T-helper 17 cell (primary cell): ENCODE results near the gene TENM4. TPM values are rescaled to one million over a fixed set of nuclear protein-coding genes. Genes with fewer than 3 reads are reported as not detected.

Experiments
- ATAC-seq: fragments of 150-1000 bp; cut with Tn5 transposase; 2 replicates; pipeline ENCODE4 v1.10.0; 2021; ENCODE audit warnings: mild to moderate bottlenecking, moderate library complexity
- DNase-seq, 3 donors: peaks; one replicate each; pipeline versions ENCODE4 v3.0.0 to v3.0.0-alpha.2; 2020 to 2021
- H3K9me3 ChIP-seq: one replicate; pipeline ENCODE4 v1.7.0; 2013; ENCODE audit warnings: low read length, mild to moderate bottlenecking; ENCODE audit not compliant: control insufficient read depth, poor library complexity, severe bottlenecking
- H3K27ac Mint-ChIP-seq: one replicate; pipeline ENCODE4 v1.8.0; 2022; ENCODE audit warnings: mild to moderate bottlenecking, moderate library complexity, mixed read lengths
- H3K27me3 Mint-ChIP-seq: one replicate; pipeline ENCODE4 v1.8.0; 2022; ENCODE audit warnings: mixed read lengths
- H3K36me3 Mint-ChIP-seq: one replicate; pipeline ENCODE4 v1.8.0; 2022; ENCODE audit warnings: low read depth, mixed read lengths
- H3K4me1 Mint-ChIP-seq: one replicate; pipeline ENCODE4 v1.8.0; 2022; ENCODE audit warnings: mild to moderate bottlenecking, mixed read lengths
- H3K4me3 Mint-ChIP-seq: one replicate; pipeline ENCODE4 v1.8.0; 2022; ENCODE audit warnings: mild to moderate bottlenecking, moderate library complexity, mixed read lengths
- total RNA-seq, 4 donors: library from RNA in 2 of 4; stranded (reverse) in 2 of 4; gene quantifications; one replicate each; pipeline ENCODE4 v1.2.3 and lab custom pipeline; 2022 to 2026

The TENM4 gene
- total RNA-seq, 2 donors from 2014 or later, result 0.31 to 0.97 TPM

DNA sequence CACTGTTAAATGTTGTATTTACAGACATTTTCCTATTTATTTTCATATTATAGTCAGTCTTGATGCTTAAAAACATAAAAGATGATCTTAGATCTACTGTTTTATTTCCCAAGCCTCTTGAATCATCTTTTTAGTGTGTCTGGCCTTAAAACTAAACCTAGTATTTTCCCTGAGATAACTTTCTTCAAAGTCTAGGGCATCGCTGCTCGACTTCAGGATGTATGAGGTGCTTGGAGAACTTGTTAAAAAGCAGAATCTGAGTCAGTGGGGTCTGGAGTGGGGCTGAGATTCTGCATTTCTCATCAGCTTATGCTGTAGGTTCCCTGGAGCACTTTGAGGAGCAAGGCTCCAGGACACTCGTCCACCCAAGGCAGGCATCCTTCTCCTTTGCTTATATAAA, 404.9 kb downstream of the TENM4 start:
- no peak for DNase-seq
- ATAC-seq, result no peak
- H3K36me3 Mint-ChIP-seq, result no peaks in the 10 kb centered on the region

DNA sequence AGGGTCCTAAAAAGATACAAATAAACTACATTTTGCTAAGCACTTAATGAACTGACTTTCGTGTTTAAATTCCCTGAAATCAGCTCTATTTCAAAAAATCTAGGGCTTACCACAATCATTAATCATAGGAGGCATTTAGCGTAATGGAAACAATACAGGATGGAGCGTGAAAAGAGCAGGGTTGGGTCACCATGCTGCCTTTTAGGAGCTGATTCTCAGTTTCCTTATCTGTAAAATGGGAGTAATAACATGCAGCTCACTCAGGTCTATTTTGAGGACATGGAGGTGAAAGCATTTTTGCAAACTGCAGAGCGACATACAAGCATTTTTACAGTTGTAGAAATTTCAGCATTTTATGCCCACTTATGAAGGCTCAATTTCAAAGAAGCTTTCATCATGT, 407.0 kb downstream of the TENM4 start:
- ATAC-seq (no peak), DNase-seq (no peak)
- no peak overlapping the region for H3K27ac Mint-ChIP-seq
- H3K4me3 Mint-ChIP-seq, result no peak overlapping the region
- H3K9me3 ChIP-seq, result no peaks in the 10 kb centered on the region
- no peaks in the 10 kb centered on the region for H3K4me1 Mint-ChIP-seq
- H3K27me3 Mint-ChIP-seq, result peaks cover 39% of the 10 kb centered on the region
- no peaks in the 10 kb centered on the region for H3K36me3 Mint-ChIP-seq

More for the DNA sequence above, 404.9 kb downstream of the TENM4 start:
- Mint-ChIP-seq H3K4me3 (no peak overlapping the region), H3K4me1 (no peaks in the 10 kb centered on the region), H3K27me3 (peaks cover 22% of the 10 kb centered on the region), H3K27ac (no peak overlapping the region)
- no peaks in the 10 kb centered on the region for H3K9me3 ChIP-seq

DNA sequence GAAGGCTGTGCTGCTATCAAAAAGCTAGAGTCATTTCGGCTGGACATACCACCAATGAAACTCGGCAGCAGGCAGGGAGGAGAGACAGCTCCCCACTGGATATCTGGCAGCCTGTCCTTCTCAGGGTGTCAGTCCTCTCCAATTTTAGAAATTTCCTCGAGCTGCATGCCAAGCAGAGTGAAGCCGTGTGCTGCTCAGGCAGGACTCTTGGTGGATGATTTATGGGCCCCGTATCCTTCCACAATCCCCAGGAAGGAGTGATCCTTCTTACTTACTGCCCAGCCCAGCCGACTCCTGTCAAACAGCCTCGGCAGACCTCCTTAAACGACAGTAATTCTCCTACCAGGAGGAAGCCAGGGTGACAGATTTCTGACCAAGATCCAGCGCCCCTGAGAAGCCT, 410.4 kb downstream of the TENM4 start:
- DNase-seq, result no peak
- Mint-ChIP-seq H3K27me3 (peaks cover 40% of the 10 kb centered on the region), H3K36me3 (no peaks in the 10 kb centered on the region), H3K27ac (no peak overlapping the region), H3K4me1 (peaks cover 7% of the 10 kb centered on the region), H3K4me3 (no peak overlapping the region)
- ATAC-seq, result no peak
- H3K9me3 ChIP-seq, result no peaks in the 10 kb centered on the region

DNA sequence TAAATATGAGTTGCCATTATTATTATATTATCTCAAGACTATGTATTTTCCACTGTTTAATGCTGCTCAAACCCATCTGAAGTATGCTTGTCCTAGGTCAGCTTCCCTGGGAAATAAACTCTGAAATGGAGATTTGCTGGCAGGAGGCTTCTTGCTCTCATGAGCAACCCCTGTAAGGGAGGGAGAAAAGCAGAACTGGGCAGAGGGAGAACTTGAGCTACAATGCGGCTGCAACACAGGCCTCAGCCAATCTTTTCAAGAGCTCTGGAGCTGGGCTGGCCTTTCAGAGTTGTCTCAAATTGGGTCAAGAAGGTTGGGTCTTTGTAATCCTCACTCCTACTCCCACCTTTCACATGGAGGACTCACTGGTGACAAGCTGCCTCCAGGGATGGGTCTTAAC, 412.6 kb downstream of the TENM4 start:
- no peak for ATAC-seq
- peaks cover 7% of the 10 kb centered on the region for H3K4me1 Mint-ChIP-seq
- H3K27ac Mint-ChIP-seq, result no peak overlapping the region
- peaks cover 46% of the 10 kb centered on the region for H3K27me3 Mint-ChIP-seq
- H3K9me3 ChIP-seq, result no peaks in the 10 kb centered on the region
- no peak overlapping the region for H3K4me3 Mint-ChIP-seq
- no peak for DNase-seq
- no peaks in the 10 kb centered on the region for H3K36me3 Mint-ChIP-seq

DNA sequence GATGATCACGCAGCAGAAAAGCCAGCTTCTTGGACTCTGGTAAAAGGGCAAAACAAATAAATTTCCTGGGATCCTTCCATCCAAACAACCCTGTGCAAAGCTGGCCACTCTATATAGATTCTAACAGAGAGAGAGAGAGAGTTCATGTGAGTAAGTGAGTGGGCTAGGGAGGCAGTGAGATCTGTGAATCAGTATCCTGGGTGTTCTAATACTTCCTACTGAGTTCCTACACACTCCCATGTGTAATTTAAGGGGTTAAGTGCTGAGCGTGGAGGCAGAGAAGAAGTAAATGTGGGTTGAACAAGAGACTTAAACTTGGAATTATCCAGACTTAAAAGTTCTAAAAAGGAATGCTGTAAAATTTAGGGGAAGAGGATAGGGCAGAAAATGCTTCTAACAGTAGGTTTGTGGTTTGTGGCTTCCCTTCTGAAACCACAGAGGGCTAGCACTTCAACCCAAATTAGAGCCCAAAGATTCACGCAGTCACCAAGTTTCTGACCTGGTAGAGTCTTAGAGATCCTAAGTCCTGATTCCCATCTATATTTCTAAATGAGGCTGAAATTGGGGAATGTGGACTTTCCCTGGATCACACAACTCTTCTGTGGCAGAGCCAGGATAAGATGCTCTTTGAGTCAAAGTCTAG, 413.9 kb downstream of the TENM4 start:
- ATAC-seq (no peak), DNase-seq (no peak)
- Mint-ChIP-seq H3K27me3 (peaks cover 44% of the 10 kb centered on the region), H3K36me3 (peaks cover 2% of the 10 kb centered on the region), H3K4me3 (no peak overlapping the region), H3K4me1 (peaks cover 7% of the 10 kb centered on the region), H3K27ac (no peak overlapping the region)
- no peaks in the 10 kb centered on the region for H3K9me3 ChIP-seq

DNA sequence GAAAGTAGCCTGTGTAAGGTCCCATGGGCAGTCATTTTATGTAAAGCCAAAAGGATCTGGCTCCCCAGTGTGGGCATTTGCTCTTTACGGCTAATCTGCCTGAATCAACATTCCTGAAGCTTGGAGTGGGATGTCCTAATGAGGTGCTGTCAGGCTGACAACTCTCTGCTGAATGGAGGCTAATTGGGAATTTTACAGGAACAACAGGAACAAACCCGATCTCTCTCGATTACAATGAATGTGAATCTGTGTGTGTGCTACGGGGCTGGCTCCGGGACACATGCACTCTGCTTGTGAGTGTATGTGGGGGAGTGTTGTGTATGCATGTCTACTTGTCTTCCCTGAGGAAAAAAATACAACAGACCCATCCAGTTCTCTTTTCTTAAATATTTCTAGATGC, 415.2 kb downstream of the TENM4 start:
- Mint-ChIP-seq H3K27ac (no peak overlapping the region), H3K4me3 (no peak overlapping the region), H3K27me3 (peaks cover 52% of the 10 kb centered on the region), H3K4me1 (peaks cover 7% of the 10 kb centered on the region), H3K36me3 (peaks cover 2% of the 10 kb centered on the region)
- H3K9me3 ChIP-seq, result no peaks in the 10 kb centered on the region
- no peak for DNase-seq
- ATAC-seq, result no peak

DNA sequence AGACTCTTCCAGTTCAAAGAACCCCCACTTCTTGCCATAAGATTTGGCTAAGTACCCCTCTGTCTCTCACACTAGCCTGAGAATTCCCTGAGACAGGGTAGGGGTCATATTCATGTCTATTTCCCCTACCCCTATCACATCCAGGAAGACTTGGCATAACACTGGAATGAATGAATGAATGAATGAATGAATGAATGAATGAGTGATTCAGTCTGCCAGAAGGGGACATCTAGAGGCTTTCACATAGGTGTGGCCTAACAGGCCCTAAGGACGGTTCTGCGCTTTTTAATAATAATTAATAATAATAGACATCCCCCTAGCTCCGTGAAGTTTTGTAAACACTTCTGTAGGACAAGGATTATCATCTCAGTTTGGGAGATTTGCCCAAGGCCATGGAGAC, 415.7 kb downstream of the TENM4 start:
- Mint-ChIP-seq H3K36me3 (peaks cover 2% of the 10 kb centered on the region), H3K27me3 (peaks cover 46% of the 10 kb centered on the region), H3K4me1 (peaks cover 7% of the 10 kb centered on the region), H3K27ac (no peak overlapping the region), H3K4me3 (no peak overlapping the region)
- H3K9me3 ChIP-seq, result no peaks in the 10 kb centered on the region
- ATAC-seq (no peak), DNase-seq (no peak)

DNA sequence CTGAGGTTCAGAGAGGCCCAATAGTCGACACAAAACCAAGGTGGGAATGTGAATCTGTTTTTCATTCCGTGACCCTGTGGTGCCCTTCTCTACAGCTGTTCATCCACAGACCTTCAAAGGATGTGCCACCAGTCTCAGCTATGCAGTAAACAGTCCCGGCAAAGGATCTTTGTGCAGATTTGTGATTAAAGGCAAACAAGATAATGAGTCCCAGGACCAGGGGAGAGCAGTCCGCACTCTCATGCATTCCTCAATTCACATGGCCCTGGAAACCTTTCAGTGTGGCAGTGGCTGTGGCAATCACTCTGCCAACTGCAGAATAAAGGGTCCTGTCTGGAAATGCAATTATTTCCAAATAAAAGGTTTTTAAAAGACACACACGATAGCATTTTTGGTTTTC, 418.6 kb downstream of the TENM4 start:
- ATAC-seq (no peak), DNase-seq (no peak)
- Mint-ChIP-seq H3K27ac (no peak overlapping the region), H3K27me3 (peaks cover 31% of the 10 kb centered on the region), H3K36me3 (peaks cover 2% of the 10 kb centered on the region), H3K4me3 (no peak overlapping the region), H3K4me1 (peaks cover 7% of the 10 kb centered on the region)
- H3K9me3 ChIP-seq, result no peaks in the 10 kb centered on the region

DNA sequence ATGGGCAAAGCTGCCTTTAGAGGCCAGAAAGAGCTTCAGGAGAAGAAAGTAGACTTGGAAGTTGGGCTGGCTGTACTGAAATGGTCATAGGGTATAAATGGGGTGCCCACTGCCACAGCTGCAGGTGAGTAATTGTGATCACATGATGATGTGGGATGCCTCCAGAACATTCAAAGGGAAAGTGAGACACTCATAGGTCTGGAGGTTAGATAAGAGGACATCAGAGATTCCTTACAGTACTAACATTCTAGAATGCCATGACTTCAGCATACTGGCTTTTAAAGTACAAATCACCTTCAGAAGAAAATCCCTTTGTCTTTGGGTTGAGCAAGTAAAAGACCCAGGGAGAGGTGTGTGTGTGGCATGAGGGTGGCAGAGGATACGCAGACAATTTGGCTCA, 419.2 kb downstream of the TENM4 start:
- no peak for DNase-seq
- Mint-ChIP-seq H3K4me3 (no peak overlapping the region), H3K4me1 (peaks cover 4% of the 10 kb centered on the region), H3K36me3 (peaks cover 2% of the 10 kb centered on the region), H3K27ac (no peak overlapping the region), H3K27me3 (peaks cover 36% of the 10 kb centered on the region)
- no peak for ATAC-seq
- H3K9me3 ChIP-seq, result no peaks in the 10 kb centered on the region

DNA sequence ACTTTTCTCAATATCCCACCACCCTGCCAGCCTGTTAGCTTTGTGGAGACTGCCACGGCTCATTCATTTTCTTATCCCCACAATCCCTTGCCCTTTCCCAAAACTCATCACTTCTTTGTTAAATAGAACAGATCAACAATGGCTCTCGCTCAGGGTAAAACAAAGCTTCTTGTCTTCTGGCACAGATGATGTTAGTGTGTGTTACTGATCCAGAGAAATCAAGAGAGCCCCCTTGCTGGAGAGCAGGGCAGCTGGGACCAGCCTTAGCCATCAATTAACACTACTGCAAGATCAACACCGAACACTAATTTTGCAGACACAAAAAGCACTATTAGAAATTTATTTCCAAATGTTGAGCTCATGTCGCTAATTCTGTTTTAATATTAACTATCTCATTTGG, 420.9 kb downstream of the TENM4 start:
- no peak overlapping the region for H3K27ac Mint-ChIP-seq
- peaks cover 29% of the 10 kb centered on the region for H3K27me3 Mint-ChIP-seq
- H3K4me1 Mint-ChIP-seq, result no peaks in the 10 kb centered on the region
- no peak overlapping the region for H3K4me3 Mint-ChIP-seq
- H3K36me3 Mint-ChIP-seq, result peaks cover 2% of the 10 kb centered on the region
- ATAC-seq (no peak), DNase-seq (no peak)
- no peaks in the 10 kb centered on the region for H3K9me3 ChIP-seq

DNA sequence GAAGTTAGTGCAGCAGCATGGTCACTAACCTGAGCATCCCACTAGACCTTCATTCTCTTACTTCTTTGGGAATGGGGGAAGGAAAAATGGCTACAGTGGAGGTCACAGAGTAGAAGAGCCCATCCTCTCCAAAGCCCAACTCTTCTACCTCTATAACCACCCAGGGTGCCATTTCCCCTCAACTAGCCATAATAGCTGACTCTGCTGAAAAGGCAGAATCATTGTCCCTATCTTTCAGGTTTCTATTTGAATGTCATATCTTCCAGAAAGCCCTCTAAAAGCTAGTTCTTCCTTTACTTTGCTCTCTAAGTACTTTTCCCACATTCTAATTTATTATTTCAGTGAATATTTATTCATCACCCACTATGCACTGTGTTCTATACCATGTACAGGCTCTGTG, 421.6 kb downstream of the TENM4 start:
- Mint-ChIP-seq H3K36me3 (peaks cover 2% of the 10 kb centered on the region), H3K4me1 (no peaks in the 10 kb centered on the region), H3K27me3 (peaks cover 29% of the 10 kb centered on the region), H3K27ac (no peak overlapping the region), H3K4me3 (no peak overlapping the region)
- DNase-seq (no peak), ATAC-seq (no peak)
- no peaks in the 10 kb centered on the region for H3K9me3 ChIP-seq

DNA sequence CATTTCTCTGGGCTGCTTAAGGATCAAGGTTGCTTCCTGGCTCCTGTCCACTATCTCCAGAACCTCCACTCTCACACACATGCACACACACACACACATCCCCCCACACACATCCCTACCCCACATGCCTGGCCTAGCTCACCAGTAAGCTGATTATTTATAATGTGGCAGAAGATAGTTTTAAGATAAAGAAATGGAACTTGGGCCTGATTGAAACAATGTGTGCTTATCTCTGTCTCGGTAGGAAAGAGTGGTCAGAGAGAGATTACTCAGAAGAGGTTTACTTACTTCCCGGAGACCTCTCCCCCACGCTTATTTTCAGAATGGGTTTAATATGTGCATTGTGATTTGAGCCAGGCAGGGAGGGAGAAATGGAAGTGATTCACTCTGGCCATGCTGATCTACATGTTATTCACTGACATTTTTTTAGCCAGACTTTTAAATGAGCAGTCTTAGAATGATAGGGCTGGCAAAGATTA, 422.4 kb downstream of the TENM4 start:
- DNase-seq (no peak), ATAC-seq (no peak)
- H3K36me3 Mint-ChIP-seq, result peaks cover 2% of the 10 kb centered on the region
- H3K4me1 Mint-ChIP-seq, result no peaks in the 10 kb centered on the region
- H3K27me3 Mint-ChIP-seq, result peaks cover 24% of the 10 kb centered on the region
- H3K4me3 Mint-ChIP-seq, result no peak overlapping the region
- no peak overlapping the region for H3K27ac Mint-ChIP-seq
- no peaks in the 10 kb centered on the region for H3K9me3 ChIP-seq

DNA sequence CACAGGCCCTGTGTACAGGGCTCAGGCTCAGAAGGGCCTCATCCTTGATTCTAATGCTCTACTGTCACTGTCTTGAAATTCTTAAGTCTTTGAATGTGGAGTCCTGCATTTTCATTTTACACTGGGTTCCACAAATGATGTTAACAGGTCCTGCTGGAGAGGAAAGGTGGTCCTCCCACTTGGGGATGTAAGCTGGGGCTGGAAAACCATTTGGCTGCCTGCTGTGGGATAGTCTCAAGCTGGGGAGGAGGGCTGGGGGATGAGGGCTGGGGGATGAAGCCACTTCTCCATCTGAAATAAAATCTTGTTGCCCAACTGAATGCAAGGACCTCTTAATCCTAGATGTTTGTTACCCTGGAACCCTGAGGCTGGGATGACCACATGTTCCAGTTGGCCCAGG, 423.0 kb downstream of the TENM4 start:
- no peaks in the 10 kb centered on the region for H3K9me3 ChIP-seq
- no peak overlapping the region for H3K4me3 Mint-ChIP-seq
- DNase-seq (no peak), ATAC-seq (no peak)
- peaks cover 30% of the 10 kb centered on the region for H3K27me3 Mint-ChIP-seq
- H3K36me3 Mint-ChIP-seq, result peaks cover 2% of the 10 kb centered on the region
- no peak overlapping the region for H3K27ac Mint-ChIP-seq
- no peaks in the 10 kb centered on the region for H3K4me1 Mint-ChIP-seq

DNA sequence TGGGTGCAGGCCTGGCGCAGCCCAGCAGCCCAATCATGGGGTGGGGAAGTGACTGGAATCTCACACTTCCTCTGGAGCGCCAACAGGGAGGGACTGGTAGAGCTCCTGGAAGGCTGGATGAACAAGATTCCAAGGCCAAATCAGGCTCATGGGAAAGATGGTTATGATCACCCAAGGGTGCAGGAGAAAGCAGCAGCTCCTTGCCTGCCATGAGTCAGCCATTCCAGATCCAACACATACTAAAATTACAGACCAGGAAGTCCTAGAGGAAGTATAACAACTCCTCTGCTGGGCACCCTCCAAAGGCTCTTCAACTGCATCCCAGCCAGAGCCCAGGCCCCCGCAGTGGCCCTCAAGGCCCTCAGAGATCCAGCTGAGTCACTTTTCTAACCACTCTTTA, 427.3 kb downstream of the TENM4 start:
- H3K4me1 Mint-ChIP-seq, result no peaks in the 10 kb centered on the region
- no peaks in the 10 kb centered on the region for H3K9me3 ChIP-seq
- no peak overlapping the region for H3K4me3 Mint-ChIP-seq
- H3K36me3 Mint-ChIP-seq, result no peaks in the 10 kb centered on the region
- H3K27me3 Mint-ChIP-seq, result peaks cover 19% of the 10 kb centered on the region
- no peak overlapping the region for H3K27ac Mint-ChIP-seq
- DNase-seq, result no peak
- ATAC-seq, result no peak
